Measurements from ENCODE around the gene FAM20C. TPM values are rescaled to one million over a fixed set of nuclear protein-coding genes. Genes with fewer than 3 reads are reported as not detected.
A peak's percentile ranks its signal among the peaks of the same experiment; 100 is the strongest.
"Not testable (repeated sequence)": the region's sequence is repeated elsewhere in the genome, so short reads cannot be mapped to it uniquely, and the experiment has no call there.

The FAM20C gene
- total RNA-seq, 4 donors from 2014 or later, result 9.6 to 35.3 (median 18.6) TPM

DNA sequence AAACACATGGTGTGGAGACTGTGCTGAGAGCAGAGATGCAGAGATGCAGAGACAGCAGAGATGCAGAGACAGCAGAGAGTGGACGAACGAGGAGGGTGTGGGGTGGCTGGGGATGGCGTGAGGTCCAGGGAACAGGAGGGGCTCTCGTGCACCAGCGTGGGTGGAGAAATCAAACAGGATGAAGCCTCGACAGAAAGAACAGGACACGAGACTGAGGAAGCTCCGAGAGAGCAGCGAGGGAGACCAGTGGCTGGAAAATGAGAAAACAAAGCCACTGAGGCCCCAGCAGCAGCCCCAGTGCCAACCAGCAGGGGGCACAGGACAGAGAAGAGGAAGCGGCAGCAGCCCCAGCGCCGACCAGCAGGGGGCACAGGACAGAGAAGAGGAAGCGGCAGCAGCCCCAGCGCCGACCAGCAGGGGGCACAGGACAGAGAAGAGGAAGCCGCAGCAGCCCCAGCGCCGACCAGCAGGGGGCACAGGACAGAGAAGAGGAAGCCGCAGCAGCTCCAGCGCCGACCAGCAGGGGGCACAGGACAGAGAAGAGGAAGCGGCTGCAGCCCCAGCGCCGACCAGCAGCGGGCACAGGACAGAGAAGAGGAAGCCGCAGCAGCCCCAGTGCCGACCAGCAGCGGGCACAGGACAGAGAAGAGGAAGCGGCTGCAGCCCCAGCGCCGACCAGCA lies 70.4 kb downstream of the FAM20C start:
- H3K4me3 ChIP-seq, ATAC-seq: not testable (repeated sequence)
- DNase-seq, result peak in 1 of 2 donors; percentile 64

DNA sequence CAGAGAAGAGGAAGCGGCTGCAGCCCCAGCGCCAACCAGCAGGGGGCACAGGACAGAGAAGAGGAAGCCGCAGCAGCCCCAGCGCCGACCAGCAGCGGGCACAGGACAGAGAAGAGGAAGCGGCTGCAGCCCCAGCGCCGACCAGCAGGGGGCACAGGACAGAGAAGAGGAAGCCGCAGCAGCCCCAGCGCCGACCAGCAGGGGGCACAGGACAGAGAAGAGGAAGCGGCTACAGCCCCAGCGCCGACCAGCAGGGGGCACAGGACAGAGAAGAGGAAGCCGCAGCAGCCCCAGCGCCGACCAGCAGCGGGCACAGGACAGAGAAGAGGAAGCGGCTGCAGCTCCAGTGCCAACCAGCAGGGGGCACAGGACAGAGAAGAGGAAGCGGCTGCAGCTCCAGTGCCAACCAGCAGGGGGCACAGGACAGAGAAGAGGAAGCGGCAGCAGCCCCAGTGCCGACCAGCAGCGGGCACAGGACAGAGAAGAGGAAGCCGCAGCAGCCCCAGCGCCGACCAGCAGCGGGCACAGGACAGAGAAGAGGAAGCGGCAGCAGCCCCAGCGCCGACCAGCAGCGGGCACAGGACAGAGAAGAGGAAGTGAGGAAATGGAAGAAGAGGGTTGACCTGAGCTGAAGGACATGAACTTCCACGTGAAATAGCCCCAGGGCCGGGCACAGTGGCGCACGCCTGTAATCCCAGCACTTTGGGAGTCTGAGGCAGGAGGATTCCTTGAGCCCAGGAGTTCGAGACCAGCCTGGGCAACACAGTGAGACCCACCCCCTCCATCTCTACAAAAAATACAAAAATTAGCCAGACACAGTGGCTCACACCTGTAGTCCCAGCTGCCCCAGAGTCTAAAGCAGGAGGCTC lies 71.3 kb downstream of the FAM20C start:
- in situ Hi-C loops (cut with MboI; ENCODE audit: low sequenced_read_pairs in 4 of 4); intact Hi-C loops (cut with DNase I; ENCODE audit: low total_unique reads); DNase-seq; H3K4me1 ChIP-seq; ATAC-seq; H3K4me3 ChIP-seq; H3K9me3 ChIP-seq; H3K27me3 ChIP-seq: not testable (repeated sequence)
- Histone ChIP-seq H3K27ac (peak overlapping the region in 1 of 4 donors; percentile 9), H3K36me3 (peaks cover 0 to 24% of the 10 kb centered on the region in 2 donors)
- TF ChIP-seq, protein P1, sequence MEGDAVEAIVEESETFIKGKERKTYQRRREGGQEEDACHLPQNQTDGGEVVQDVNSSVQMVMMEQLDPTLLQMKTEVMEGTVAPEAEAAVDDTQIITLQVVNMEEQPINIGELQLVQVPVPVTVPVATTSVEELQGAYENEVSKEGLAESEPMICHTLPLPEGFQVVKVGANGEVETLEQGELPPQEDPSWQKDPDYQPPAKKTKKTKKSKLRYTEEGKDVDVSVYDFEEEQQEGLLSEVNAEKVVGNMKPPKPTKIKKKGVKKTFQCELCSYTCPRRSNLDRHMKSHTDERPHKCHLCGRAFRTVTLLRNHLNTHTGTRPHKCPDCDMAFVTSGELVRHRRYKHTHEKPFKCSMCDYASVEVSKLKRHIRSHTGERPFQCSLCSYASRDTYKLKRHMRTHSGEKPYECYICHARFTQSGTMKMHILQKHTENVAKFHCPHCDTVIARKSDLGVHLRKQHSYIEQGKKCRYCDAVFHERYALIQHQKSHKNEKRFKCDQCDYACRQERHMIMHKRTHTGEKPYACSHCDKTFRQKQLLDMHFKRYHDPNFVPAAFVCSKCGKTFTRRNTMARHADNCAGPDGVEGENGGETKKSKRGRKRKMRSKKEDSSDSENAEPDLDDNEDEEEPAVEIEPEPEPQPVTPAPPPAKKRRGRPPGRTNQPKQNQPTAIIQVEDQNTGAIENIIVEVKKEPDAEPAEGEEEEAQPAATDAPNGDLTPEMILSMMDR (IDR thresholded peaks at IDR 0.05 in 4 of 5, conservative IDR thresholded peaks at IDR 0.05 in 1 of 5), result peak in 2 of 5 experiments; percentile 30 to 60

More for the DNA sequence above, 70.4 kb downstream of the FAM20C start:
- H3K27me3 ChIP-seq; in situ Hi-C loops (cut with MboI; ENCODE audit: low sequenced_read_pairs in 4 of 4); intact Hi-C loops (cut with DNase I; ENCODE audit: low total_unique reads); H3K4me1 ChIP-seq; H3K9me3 ChIP-seq; H3K27ac ChIP-seq: not testable (repeated sequence)
- H3K36me3 ChIP-seq, result peaks cover 0 to 28% of the 10 kb centered on the region in 2 donors
- TF ChIP-seq, protein P1 (IDR thresholded peaks at IDR 0.05 in 4 of 5, conservative IDR thresholded peaks at IDR 0.05 in 1 of 5), result peak in 1 of 5 experiments; percentile 35

DNA sequence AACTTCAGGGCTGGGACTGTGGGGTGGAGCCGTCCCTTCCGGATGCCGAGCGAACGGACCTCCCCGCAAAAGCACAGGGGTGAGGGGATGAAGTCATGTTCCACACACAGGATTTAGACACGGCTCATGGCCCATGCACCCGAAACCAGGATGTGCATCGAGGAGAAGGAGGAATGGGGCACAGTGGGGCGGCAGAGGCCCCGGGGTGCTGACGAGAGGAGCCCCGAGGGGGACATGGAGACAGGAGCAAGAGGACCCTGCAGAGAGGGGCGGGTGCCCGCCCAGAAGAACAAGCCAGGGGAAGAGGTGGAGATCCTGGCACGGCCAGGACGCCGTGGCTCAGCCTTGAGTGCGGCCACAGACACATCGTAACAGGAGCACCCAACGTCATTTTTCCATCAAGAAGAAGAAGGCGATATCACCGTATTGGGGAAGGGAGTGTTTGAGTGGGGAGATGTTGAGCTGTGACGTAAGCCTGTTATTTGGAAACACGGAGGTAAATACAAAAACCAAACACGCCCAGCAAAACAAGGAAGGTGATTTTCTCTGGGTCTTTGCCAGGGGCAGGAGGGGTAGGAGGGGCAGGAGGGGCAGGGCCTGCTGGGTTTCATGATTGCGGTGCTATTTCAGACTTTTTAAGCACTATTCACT lies 72.3 kb downstream of the FAM20C start:
- H3K27ac ChIP-seq, result peak overlapping the region in 1 of 4 donors; percentile 9
- intact Hi-C loops (cut with DNase I; ENCODE audit: low total_unique reads), result no loop called here
- no peak for DNase-seq

DNA sequence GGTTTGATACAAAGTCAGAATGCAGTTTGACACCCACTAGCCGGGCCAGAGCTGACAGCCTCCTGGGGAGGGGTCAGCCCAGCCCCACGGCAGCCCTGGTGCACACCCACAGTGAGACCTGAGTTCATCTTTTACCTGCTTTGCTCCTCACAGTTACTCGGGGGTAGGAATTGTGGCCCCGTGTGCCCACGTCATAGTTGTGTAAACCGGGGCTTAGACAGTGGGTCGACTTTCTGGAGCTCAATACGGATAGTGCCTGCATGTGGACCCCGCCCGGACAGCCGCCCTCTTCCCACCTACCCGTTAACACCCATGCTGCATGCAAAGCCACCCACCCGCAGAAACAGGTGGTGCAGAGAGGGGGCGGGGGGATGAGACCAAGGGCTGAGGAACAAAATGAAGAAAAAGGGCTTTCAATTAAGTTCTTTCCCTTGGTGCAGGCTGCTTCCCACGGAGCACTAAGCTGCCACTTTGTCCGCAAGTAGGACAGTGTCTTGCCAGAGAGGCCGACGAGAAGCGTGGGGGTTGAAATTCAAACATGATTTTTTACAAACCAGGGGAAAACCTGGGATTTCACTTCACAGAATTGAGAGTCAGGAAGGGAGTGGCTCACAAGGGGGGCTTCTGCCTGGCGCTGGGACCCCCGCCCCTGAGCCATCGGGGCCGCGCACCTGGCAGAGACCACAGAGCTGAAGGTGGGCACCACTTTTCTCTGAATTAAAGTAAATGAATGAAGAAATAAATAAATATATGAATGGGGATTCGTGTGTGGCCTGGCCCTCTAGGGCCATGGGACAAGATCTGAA lies 73.0 kb downstream of the FAM20C start:
- peaks cover 0 to 8% of the 10 kb centered on the region in 2 donors for H3K36me3 ChIP-seq
- H3K4me3 ChIP-seq, result no peak overlapping the region
- H3K27ac ChIP-seq, result no peak overlapping the region
- no peaks in the 10 kb centered on the region for H3K27me3 ChIP-seq
- H3K9me3 ChIP-seq, result no peaks in the 10 kb centered on the region
- in situ Hi-C loops (cut with MboI; ENCODE audit: low sequenced_read_pairs in 4 of 4) (no loop called here), intact Hi-C loops (cut with DNase I; ENCODE audit: low total_unique reads) (no loop called here)
- ATAC-seq (no peak), DNase-seq (no peak)
- no peaks in the 10 kb centered on the region for H3K4me1 ChIP-seq
- TF ChIP-seq, protein P1 (IDR thresholded peaks at IDR 0.05 in 4 of 5, conservative IDR thresholded peaks at IDR 0.05 in 1 of 5), result no peak
- no peak for TF ChIP-seq POLR2A (IDR thresholded peaks at IDR 0.05)

More for the DNA sequence above, 72.3 kb downstream of the FAM20C start:
- peaks cover 0 to 15% of the 10 kb centered on the region in 2 donors for H3K36me3 ChIP-seq
- no peak for ATAC-seq
- TF ChIP-seq, protein P1 (IDR thresholded peaks at IDR 0.05 in 4 of 5, conservative IDR thresholded peaks at IDR 0.05 in 1 of 5), result no peak
- TF ChIP-seq POLR2A (IDR thresholded peaks at IDR 0.05), result no peak
- no peaks in the 10 kb centered on the region for H3K9me3 ChIP-seq
- H3K27me3 ChIP-seq, result no peaks in the 10 kb centered on the region
- no peak overlapping the region for H3K4me3 ChIP-seq
- in situ Hi-C loops (cut with MboI; ENCODE audit: low sequenced_read_pairs in 4 of 4), result no loop called here
- no peaks in the 10 kb centered on the region for H3K4me1 ChIP-seq

Measured in gastrocnemius medialis (tissue), 4 donors.